Measurements from ENCODE around the gene PDZRN3. TPM values are rescaled to one million over a fixed set of nuclear protein-coding genes. Genes with fewer than 3 reads are reported as not detected.

The PDZRN3 gene
- total RNA-seq, 1 experiment from 2014 or later, result 0.24 TPM

GRCh38 chr3:73484656-73485248, 140.0 kb downstream of the PDZRN3 start:
- Histone ChIP-seq H3K27me3 (replicated peaks; ENCODE audit: insufficient read depth, low read depth, low read length, poor library complexity) (no peaks in the 10 kb centered on the region), H3K4me1 (ENCODE audit: insufficient read depth, low read length, poor library complexity, severe bottlenecking) (peaks cover 3% of the 10 kb centered on the region), H3K4me3 (ENCODE audit: low read depth, low read length, poor library complexity, severe bottlenecking) (no peak overlapping the region), H3K9me3 (ENCODE audit: low read depth, low read length, poor library complexity, severe bottlenecking) (no peaks in the 10 kb centered on the region), H3K27ac (ENCODE audit: low read depth, low read length, poor library complexity, severe bottlenecking) (no peak overlapping the region), H3K36me3 (ENCODE audit: insufficient read depth, low read length, poor library complexity, severe bottlenecking) (no peaks in the 10 kb centered on the region)
- POLR2A ChIA-PET (ENCODE audit: low non-redundant PET), result no interaction called here
- BruUV-seq (replicated peaks), result no TSS peak
- CTCF ChIA-PET, result no interaction called here
- intact Hi-C loops (cut with micrococcal nuclease; ENCODE audit: unreplicated experiment), result no loop called here
- TF ChIP-seq CTCF (conservative IDR thresholded peaks at IDR 0.05; ENCODE audit: low read depth, low read length) (no peak), EZH2 (IDR thresholded peaks at IDR 0.05; ENCODE audit: borderline replicate concordance, low read depth, low read length, poor library complexity, severe bottlenecking) (no peak)
- no peak for DNase-seq (ENCODE audit: low spot score)

GRCh38 chr3:73481888-73482287, 142.9 kb downstream of the PDZRN3 start:
- POLR2A ChIA-PET (ENCODE audit: low non-redundant PET), result no interaction called here
- Histone ChIP-seq H3K9me3 (ENCODE audit: low read depth, low read length, poor library complexity, severe bottlenecking) (no peaks in the 10 kb centered on the region), H3K27ac (ENCODE audit: low read depth, low read length, poor library complexity, severe bottlenecking) (no peak overlapping the region), H3K36me3 (ENCODE audit: insufficient read depth, low read length, poor library complexity, severe bottlenecking) (no peaks in the 10 kb centered on the region), H3K4me1 (ENCODE audit: insufficient read depth, low read length, poor library complexity, severe bottlenecking) (peaks cover 3% of the 10 kb centered on the region), H3K4me3 (ENCODE audit: low read depth, low read length, poor library complexity, severe bottlenecking) (no peak overlapping the region), H3K27me3 (replicated peaks; ENCODE audit: insufficient read depth, low read depth, low read length, poor library complexity) (no peaks in the 10 kb centered on the region)
- DNase-seq (ENCODE audit: low spot score), result no peak
- no TSS peak for BruUV-seq (replicated peaks)
- TF ChIP-seq CTCF (conservative IDR thresholded peaks at IDR 0.05; ENCODE audit: low read depth, low read length) (no peak), EZH2 (IDR thresholded peaks at IDR 0.05; ENCODE audit: borderline replicate concordance, low read depth, low read length, poor library complexity, severe bottlenecking) (no peak)
- CTCF ChIA-PET, result no interaction called here
- intact Hi-C loops (cut with micrococcal nuclease; ENCODE audit: unreplicated experiment), result no loop called here

GRCh38 chr3:73480187-73480672, 144.5 kb downstream of the PDZRN3 start:
- Histone ChIP-seq H3K9me3 (ENCODE audit: low read depth, low read length, poor library complexity, severe bottlenecking) (no peaks in the 10 kb centered on the region), H3K36me3 (ENCODE audit: insufficient read depth, low read length, poor library complexity, severe bottlenecking) (no peaks in the 10 kb centered on the region), H3K4me1 (ENCODE audit: insufficient read depth, low read length, poor library complexity, severe bottlenecking) (no peaks in the 10 kb centered on the region), H3K4me3 (ENCODE audit: low read depth, low read length, poor library complexity, severe bottlenecking) (no peak overlapping the region), H3K27me3 (replicated peaks; ENCODE audit: insufficient read depth, low read depth, low read length, poor library complexity) (no peaks in the 10 kb centered on the region), H3K27ac (ENCODE audit: low read depth, low read length, poor library complexity, severe bottlenecking) (no peak overlapping the region)
- POLR2A ChIA-PET (ENCODE audit: low non-redundant PET), result no interaction called here
- intact Hi-C loops (cut with micrococcal nuclease; ENCODE audit: unreplicated experiment), result no loop called here
- no peak for DNase-seq (ENCODE audit: low spot score)
- no TSS peak for BruUV-seq (replicated peaks)
- TF ChIP-seq CTCF (conservative IDR thresholded peaks at IDR 0.05; ENCODE audit: low read depth, low read length) (no peak), EZH2 (IDR thresholded peaks at IDR 0.05; ENCODE audit: borderline replicate concordance, low read depth, low read length, poor library complexity, severe bottlenecking) (no peak)
- CTCF ChIA-PET, result no interaction called here

All from A673 (cell line).